H1 (cell line): Measurements from ENCODE around the gene DDX60. TPM values are rescaled to one million over a fixed set of nuclear protein-coding genes. Genes with fewer than 3 reads are reported as not detected.
"Not testable (repeated sequence)": the region's sequence is repeated elsewhere in the genome, so short reads cannot be mapped to it uniquely, and the experiment has no call there.

Experiments
- CTCF ChIA-PET: fragments of 300-600 bp; sonication (Branson Sonifier 250); formaldehyde crosslinking; loops from one replicate; lab custom pipeline; 2021; ENCODE audit not compliant: partially characterized antibody; lab: Charles Lee
- POLR2A ChIA-PET: fragments of 300-600 bp; sonication (Branson Sonifier 250); formaldehyde crosslinking; loops from one replicate; lab custom pipeline; 2021; ENCODE audit warnings: inconsistent platforms; ENCODE audit not compliant: partially characterized antibody; lab: Charles Lee
- DNase-seq, 2 experiments: peaks; one replicate each; pipeline versions ENCODE4 v3.0.0 to v3.0.0-alpha.2; 2010 to 2022; ENCODE audit warnings: low spot score in 2 of 2, low read depth in 1 of 2, mixed read lengths in 1 of 2
- FAIRE-seq: peaks from 2 replicates; lab custom pipeline; 2011; peaks lifted over from hg19 to GRCh38; lab: Jason Lieb, UNC
- H2AFZ ChIP-seq: 2 replicates; pipeline ENCODE4 v1.8.1; 2012; ENCODE audit warnings: low read length, inconsistent platforms
- H2AK5ac ChIP-seq: 2 replicates; pipeline ENCODE4 v1.6.1; 2013; ENCODE audit warnings: low read depth, low read length
- H2BK120ac ChIP-seq: replicated peaks from 2 replicates; pipeline ENCODE3; 2013; ENCODE audit warnings: low read depth, low read length, inconsistent platforms
- H2BK12ac ChIP-seq: 2 replicates; pipeline ENCODE4 v1.6.1; 2013; ENCODE audit warnings: low read depth, low read length
- H2BK15ac ChIP-seq: 2 replicates; pipeline ENCODE4 v1.6.1; 2013; ENCODE audit warnings: low read length
- H2BK20ac ChIP-seq: 2 replicates; pipeline ENCODE4 v1.6.1; 2013; ENCODE audit warnings: low read length
- H2BK5ac ChIP-seq: 2 replicates; pipeline ENCODE4 v1.6.1; 2013; ENCODE audit warnings: low read depth, low read length
- H3K14ac ChIP-seq: 2 replicates; pipeline ENCODE4 v1.6.1; 2013; ENCODE audit warnings: inconsistent platforms; ENCODE audit not compliant: insufficient read length
- H3K18ac ChIP-seq: 2 replicates; pipeline ENCODE4 v1.6.1; 2013; ENCODE audit warnings: low read length; ENCODE audit errors: extremely low read depth
- H3K23ac ChIP-seq: 2 replicates; pipeline ENCODE4 v1.6.1; 2013; ENCODE audit warnings: inconsistent platforms; ENCODE audit not compliant: insufficient read length
- H3K23me2 ChIP-seq: 2 replicates; pipeline ENCODE4 v1.6.1; 2013; ENCODE audit warnings: low read depth, low read length
- H3K27ac ChIP-seq: 2 replicates; pipeline ENCODE4 v1.6.1; 2011; ENCODE audit warnings: low read depth, low read length, inconsistent platforms
- H3K27me3 ChIP-seq, 4 experiments: replicated peaks in 1 of 4; 1 replicate in 1 of 4; 2 replicates in 3 of 4; pipeline versions ENCODE4 v1.6.1 to v1.8.1; 2011 to 2013; ENCODE audit warnings: low read length in 3 of 4, mild to moderate bottlenecking in 3 of 4, inconsistent platforms in 2 of 4, mixed read lengths in 2 of 4, moderate library complexity in 1 of 4; ENCODE audit not compliant: control insufficient read depth in 3 of 4, insufficient read depth in 3 of 4; ENCODE audit errors: extremely low read depth in 1 of 4
- H3K36me3 ChIP-seq, 4 experiments: 2 replicates each; pipeline versions ENCODE4 v1.6.1 to v1.8.1; 2011 to 2013; ENCODE audit warnings: mild to moderate bottlenecking in 4 of 4, low read length in 3 of 4, moderate library complexity in 2 of 4, control low read depth in 1 of 4, inconsistent platforms in 1 of 4; ENCODE audit not compliant: insufficient read depth in 4 of 4, control insufficient read depth in 2 of 4
- H3K4ac ChIP-seq: replicated peaks from 2 replicates; pipeline ENCODE3; 2013; ENCODE audit warnings: low read length, low read depth, mixed read lengths, inconsistent platforms; ENCODE audit not compliant: insufficient read length
- H3K4me1 ChIP-seq, 4 experiments: replicated peaks in 1 of 4; 1 replicate in 1 of 4; 2 replicates in 3 of 4; pipeline versions ENCODE4 v1.6.1 to v1.8.1; 2011 to 2013; ENCODE audit warnings: low read length in 3 of 4, inconsistent platforms in 2 of 4, mixed read lengths in 1 of 4; ENCODE audit not compliant: insufficient read depth in 4 of 4, control insufficient read depth in 3 of 4
- H3K4me2 ChIP-seq, 2 experiments: 2 replicates each; pipeline versions ENCODE4 v1.6.1 to v1.8.1; 2011 to 2013; ENCODE audit warnings: low read depth in 2 of 2, low read length in 2 of 2, control low read depth in 1 of 2, inconsistent platforms in 1 of 2, mild to moderate bottlenecking in 1 of 2; ENCODE audit not compliant: insufficient read depth in 1 of 2
- H3K4me3 ChIP-seq, 4 experiments: fragments of 200-600, 300-600 bp in 1 of 4; sonication (generic), shearing (Covaris generic), sonication (Bioruptor Twin) in 1 of 4; 2 replicates each; pipeline versions ENCODE4 v1.5.1 to v1.8.1; 2011 to 2016; ENCODE audit warnings: low read length in 4 of 4, low read depth in 3 of 4, control low read depth in 2 of 4, inconsistent platforms in 2 of 4, mild to moderate bottlenecking in 2 of 4, mixed read lengths in 1 of 4, moderate library complexity in 1 of 4; ENCODE audit not compliant: insufficient read depth in 2 of 4; ENCODE audit errors: extremely low read depth in 1 of 4
- H3K56ac ChIP-seq: replicated peaks from 2 replicates; pipeline ENCODE3; 2013; ENCODE audit warnings: low read depth, mild to moderate bottlenecking, mixed read lengths, low read length, inconsistent platforms; ENCODE audit not compliant: insufficient read length
- H3K79me1 ChIP-seq: 2 replicates; pipeline ENCODE4 v1.6.1; 2013; ENCODE audit warnings: low read depth, low read length, control low read depth
- H3K79me2 ChIP-seq, 2 experiments: 2 replicates each; pipeline versions ENCODE4 v1.6.1 to v1.8.1; 2012 to 2013; ENCODE audit warnings: low read length in 2 of 2, mild to moderate bottlenecking in 2 of 2, inconsistent platforms in 1 of 2; ENCODE audit not compliant: insufficient read depth in 2 of 2, control insufficient read depth in 1 of 2
- H3K9ac ChIP-seq, 4 experiments: replicated peaks in 1 of 4; 1 replicate in 1 of 4; 2 replicates in 3 of 4; pipeline versions ENCODE4 v1.6.1 to v1.8.1; 2011 to 2013; ENCODE audit warnings: low read depth in 3 of 4, low read length in 3 of 4, control low read depth in 2 of 4, mild to moderate bottlenecking in 2 of 4, moderate library complexity in 2 of 4, inconsistent platforms in 1 of 4; ENCODE audit errors: extremely low read depth in 1 of 4
- H3K9me3 ChIP-seq, 2 experiments: 2 replicates each; pipeline versions ENCODE4 v1.6.1 to v1.8.1; 2012 to 2013; ENCODE audit warnings: mild to moderate bottlenecking in 2 of 2, moderate library complexity in 2 of 2, control low read depth in 1 of 2, inconsistent platforms in 1 of 2, low read depth in 1 of 2, low read length in 1 of 2, mixed read lengths in 1 of 2; ENCODE audit not compliant: insufficient read depth in 2 of 2
- H4K20me1 ChIP-seq, 2 experiments: replicated peaks in 1 of 2; 2 replicates each; pipeline versions ENCODE3 to v1.8.1; 2011 to 2013; ENCODE audit warnings: inconsistent platforms in 2 of 2, low read length in 2 of 2, mild to moderate bottlenecking in 1 of 2; ENCODE audit not compliant: insufficient read depth in 2 of 2, control insufficient read depth in 1 of 2
- H4K5ac ChIP-seq: 2 replicates; pipeline ENCODE4 v1.6.1; 2013; ENCODE audit warnings: low read length, low read depth, mixed read lengths, inconsistent platforms; ENCODE audit not compliant: insufficient read length
- H4K8ac ChIP-seq: 2 replicates; pipeline ENCODE4 v1.8.0; 2013; ENCODE audit warnings: mild to moderate bottlenecking, moderate library complexity, low read length, inconsistent platforms; ENCODE audit not compliant: insufficient read depth; ENCODE audit errors: extremely low read depth
- H4K91ac ChIP-seq: replicated peaks from 2 replicates; pipeline ENCODE3; 2013; ENCODE audit warnings: low read length, mixed read lengths, inconsistent platforms; ENCODE audit not compliant: insufficient read length
- WGBS, 2 experiments: shearing (Covaris generic) in 1 of 2; methylation state at CpG; one replicate each; pipeline versions ENCODE4 v1.1.6 to v1.1.7; 2013 to 2015; ENCODE audit warnings: low lambda C conversion rate in 2 of 2, mixed read lengths in 2 of 2, inconsistent platforms in 1 of 2, low coverage in 1 of 2, missing lambda C conversion rate in 1 of 2; ENCODE audit not compliant: insufficient replicate concordance in 2 of 2, insufficient coverage in 1 of 2, insufficient read length in 1 of 2; ENCODE audit errors: extremely low coverage in 1 of 2, missing lambda C conversion rate in 1 of 2; 5-methylcytosine and 5-hydroxymethylcytosine counted together
- polyA plus RNA-seq, 7 experiments: library from polyadenylated mRNA; depleted of rRNA in 3 of 7; stranded (reverse) in 5 of 7; unstranded in 2 of 7; fragments of >200 nt in 5 of 7; fragments of 200-250 nt in 2 of 7; gene quantifications; 1 replicate in 5 of 7; 2 replicates in 1 of 7; 4 replicates in 1 of 7; pipeline versions ENCODE4 v1.2.1 to v1.2.3, GENCODE V29; 2011 to 2013; ENCODE audit warnings: missing spikeins in 2 of 7, mixed read lengths in 2 of 7
- total RNA-seq: library from RNA; stranded (reverse); fragmentation: NEBNext Ultra II Directional; extraction: Animal tissue kit (Norgen Biotek cat#: 25700); gene quantifications from 2 replicates; pipeline ENCODE4 v1.2.1, GENCODE V29; 2021

The DDX60 gene
- total and polyA plus RNA-seq, 2 of the 8 experiments (the other 6 are each of a cell fraction or from before 2014, with no cell fraction given): 1.00 to 1.6 TPM

DNA sequence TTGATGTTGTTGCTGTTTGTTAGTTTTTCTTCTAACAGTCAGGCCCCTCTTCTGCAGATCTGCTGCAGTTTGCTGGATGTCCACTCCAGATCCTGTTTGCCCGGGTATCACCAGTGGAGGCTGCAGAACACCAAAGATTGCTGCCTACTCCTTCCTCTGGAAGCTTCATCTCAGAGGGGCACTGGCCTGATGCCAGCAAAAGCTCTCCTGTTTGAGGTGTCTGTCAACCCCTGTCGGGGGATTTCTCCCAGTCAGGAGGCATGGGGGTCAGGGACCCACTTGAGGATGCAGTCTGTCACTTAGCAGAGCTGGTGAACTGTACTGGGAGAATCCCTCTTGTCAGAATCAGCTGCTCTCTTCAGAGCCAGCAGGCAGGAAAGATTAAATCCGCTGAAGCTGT, 12.0 kb upstream of the DDX60 start:
- POLR2A ChIA-PET, H3K4me3 ChIP-seq, H2AK5ac ChIP-seq, H4K8ac ChIP-seq, H3K4ac ChIP-seq, H2AFZ ChIP-seq, H3K4me2 ChIP-seq, H2BK15ac ChIP-seq, H3K36me3 ChIP-seq, H3K4me1 ChIP-seq, H3K79me2 ChIP-seq, H3K79me1 ChIP-seq, H3K27ac ChIP-seq, FAIRE-seq, H3K27me3 ChIP-seq, H2BK120ac ChIP-seq, H3K9ac ChIP-seq, H4K91ac ChIP-seq, CTCF ChIA-PET, H4K20me1 ChIP-seq, H3K14ac ChIP-seq, H4K5ac ChIP-seq, H3K23ac ChIP-seq, H2BK20ac ChIP-seq, H2BK12ac ChIP-seq, H3K18ac ChIP-seq, H2BK5ac ChIP-seq, DNase-seq, H3K9me3 ChIP-seq, H3K56ac ChIP-seq, H3K23me2 ChIP-seq: not testable (repeated sequence)
- 81% methylated on average over 3 of the region's 3 CpGs; no CpG with 5 or more reads in 1 of the 2 experiments for WGBS, 2 experiments
